Activated T-cell treated with anti-CD3 and anti-CD28 coated beads, Interleukin-2, amount 50 U/mL, for 24 hours (primary cell): ENCODE data around the gene MTMR2.
"Not testable (repeated sequence)": the region's sequence is repeated elsewhere in the genome, so short reads cannot be mapped to it uniquely, and the experiment has no call there.

ENCODE experiments used
- DNase-seq: peaks from one replicate; pipeline ENCODE4 v3.0.0-alpha.2; 2020
- H3K27ac Mint-ChIP-seq: 2 replicates; pipeline ENCODE4 v1.8.0; 2020; ENCODE audit warnings: mild to moderate bottlenecking, mixed read lengths
- H3K27me3 Mint-ChIP-seq: 2 replicates; pipeline ENCODE4 v1.8.0; 2020; ENCODE audit warnings: mixed read lengths
- H3K36me3 Mint-ChIP-seq: 2 replicates; pipeline ENCODE4 v1.8.0; 2020; ENCODE audit warnings: low read depth, mixed read lengths
- H3K4me1 Mint-ChIP-seq: 2 replicates; pipeline ENCODE4 v1.8.0; 2020; ENCODE audit warnings: low read depth, mixed read lengths
- H3K4me3 Mint-ChIP-seq: 2 replicates; pipeline ENCODE4 v1.8.0; 2020; ENCODE audit warnings: mild to moderate bottlenecking, moderate library complexity, mixed read lengths
- H3K9me3 Mint-ChIP-seq: 2 replicates; pipeline ENCODE4 v1.8.0; 2020; ENCODE audit warnings: mixed read lengths

The MTMR2 gene

GRCh38 chr11:95884376-95884775 lies 39.5 kb downstream of the MTMR2 start:
- Mint-ChIP-seq H3K27ac (no peak overlapping the region), H3K36me3 (peaks cover 56% of the 10 kb centered on the region), H3K9me3 (no peaks in the 10 kb centered on the region), H3K4me1 (peaks cover 8% of the 10 kb centered on the region), H3K4me3 (no peak overlapping the region), H3K27me3 (no peaks in the 10 kb centered on the region)
- DNase-seq, result no peak

- DNase-seq, result no peak
- Mint-ChIP-seq H3K4me1 (peaks cover under 1% of the 10 kb centered on the region), H3K9me3 (no peaks in the 10 kb centered on the region), H3K36me3 (peaks cover 58% of the 10 kb centered on the region), H3K27ac (no peak overlapping the region), H3K4me3 (no peak overlapping the region), H3K27me3 (no peaks in the 10 kb centered on the region)
These were observed 40.5 kb downstream of the MTMR2 start for GRCh38 chr11:95883381-95883780.

GRCh38 chr11:95877291-95877690 lies 46.6 kb downstream of the MTMR2 start:
- no peak for DNase-seq
- peaks cover 2% of the 10 kb centered on the region for H3K9me3 Mint-ChIP-seq
- H3K4me3 Mint-ChIP-seq, result no peak overlapping the region
- H3K27me3 Mint-ChIP-seq, result no peaks in the 10 kb centered on the region
- peak overlapping the region; percentile 13 for H3K27ac Mint-ChIP-seq
- H3K4me1 Mint-ChIP-seq, result peaks cover 15% of the 10 kb centered on the region
- peaks cover 36% of the 10 kb centered on the region for H3K36me3 Mint-ChIP-seq

- not testable (repeated sequence) for DNase-seq, H3K4me3 Mint-ChIP-seq, H3K9me3 Mint-ChIP-seq, H3K27me3 Mint-ChIP-seq, H3K27ac Mint-ChIP-seq, H3K4me1 Mint-ChIP-seq
- peaks cover 14% of the 10 kb centered on the region for H3K36me3 Mint-ChIP-seq
These were observed 53.0 kb downstream of the MTMR2 start for GRCh38 chr11:95870877-95871276.

GRCh38 chr11:95867105-95867504 lies 56.8 kb downstream of the MTMR2 start:
- DNase-seq, result no peak
- H3K27me3 Mint-ChIP-seq, result no peaks in the 10 kb centered on the region
- H3K36me3 Mint-ChIP-seq, result peaks cover 32% of the 10 kb centered on the region
- H3K27ac Mint-ChIP-seq, result no peak overlapping the region
- no peaks in the 10 kb centered on the region for H3K4me1 Mint-ChIP-seq
- H3K9me3 Mint-ChIP-seq, result no peaks in the 10 kb centered on the region
- H3K4me3 Mint-ChIP-seq, result no peak overlapping the region

GRCh38 chr11:95863486-95864140 lies 60.3 kb downstream of the MTMR2 start:
- Mint-ChIP-seq H3K27me3 (no peaks in the 10 kb centered on the region), H3K4me3 (no peak overlapping the region), H3K4me1 (peaks cover 2% of the 10 kb centered on the region), H3K9me3 (no peaks in the 10 kb centered on the region), H3K27ac (no peak overlapping the region), H3K36me3 (peaks cover 53% of the 10 kb centered on the region)
- DNase-seq, result no peak

- not testable (repeated sequence) for H3K27me3 Mint-ChIP-seq, DNase-seq, H3K4me3 Mint-ChIP-seq, H3K9me3 Mint-ChIP-seq, H3K4me1 Mint-ChIP-seq
- Mint-ChIP-seq H3K36me3 (peaks cover 75% of the 10 kb centered on the region), H3K27ac (peak overlapping the region; percentile 40)
These were observed 63.9 kb downstream of the MTMR2 start for GRCh38 chr11:95860024-95860423.

GRCh38 chr11:95854362-95854761 lies 69.5 kb downstream of the MTMR2 start:
- not testable (repeated sequence) for DNase-seq, H3K9me3 Mint-ChIP-seq, H3K27me3 Mint-ChIP-seq, H3K4me3 Mint-ChIP-seq, H3K4me1 Mint-ChIP-seq, H3K27ac Mint-ChIP-seq
- H3K36me3 Mint-ChIP-seq, result peaks cover 77% of the 10 kb centered on the region

GRCh38 chr11:95853862-95854261 lies 70.0 kb downstream of the MTMR2 start:
- H3K27me3 Mint-ChIP-seq, result no peaks in the 10 kb centered on the region
- no peak overlapping the region for H3K4me3 Mint-ChIP-seq
- H3K27ac Mint-ChIP-seq, result no peak overlapping the region
- peaks cover 77% of the 10 kb centered on the region for H3K36me3 Mint-ChIP-seq
- peaks cover 3% of the 10 kb centered on the region for H3K4me1 Mint-ChIP-seq
- H3K9me3 Mint-ChIP-seq, result no peaks in the 10 kb centered on the region
- no peak for DNase-seq

- Mint-ChIP-seq H3K27ac (no peak overlapping the region), H3K4me3 (no peak overlapping the region), H3K9me3 (no peaks in the 10 kb centered on the region), H3K4me1 (peaks cover 3% of the 10 kb centered on the region), H3K27me3 (no peaks in the 10 kb centered on the region), H3K36me3 (peaks cover 78% of the 10 kb centered on the region)
- no peak for DNase-seq
These were observed 70.8 kb downstream of the MTMR2 start for GRCh38 chr11:95853138-95853537.

GRCh38 chr11:95850137-95850536 lies 73.8 kb downstream of the MTMR2 start:
- H3K9me3 Mint-ChIP-seq, result no peaks in the 10 kb centered on the region
- no peak for DNase-seq
- peaks cover 3% of the 10 kb centered on the region for H3K4me1 Mint-ChIP-seq
- no peak overlapping the region for H3K4me3 Mint-ChIP-seq
- no peak overlapping the region for H3K27ac Mint-ChIP-seq
- H3K27me3 Mint-ChIP-seq, result no peaks in the 10 kb centered on the region
- peaks cover 76% of the 10 kb centered on the region for H3K36me3 Mint-ChIP-seq

- Mint-ChIP-seq H3K4me1 (peaks cover 3% of the 10 kb centered on the region), H3K4me3 (no peak overlapping the region), H3K9me3 (no peaks in the 10 kb centered on the region), H3K27me3 (no peaks in the 10 kb centered on the region), H3K36me3 (peaks cover 78% of the 10 kb centered on the region), H3K27ac (no peak overlapping the region)
- no peak for DNase-seq
These were observed 74.7 kb downstream of the MTMR2 start for GRCh38 chr11:95849087-95849825.

- no peak overlapping the region for H3K27ac Mint-ChIP-seq
- no peak overlapping the region for H3K4me3 Mint-ChIP-seq
- DNase-seq, result no peak
- H3K27me3 Mint-ChIP-seq, result no peaks in the 10 kb centered on the region
- peaks cover 84% of the 10 kb centered on the region for H3K36me3 Mint-ChIP-seq
- H3K4me1 Mint-ChIP-seq, result peaks cover 3% of the 10 kb centered on the region
- no peaks in the 10 kb centered on the region for H3K9me3 Mint-ChIP-seq
These were observed 78.7 kb downstream of the MTMR2 start for GRCh38 chr11:95845167-95845566.

- peak; percentile 46 for DNase-seq
- H3K27me3 Mint-ChIP-seq, result no peaks in the 10 kb centered on the region
- H3K4me1 Mint-ChIP-seq, result peaks cover 8% of the 10 kb centered on the region
- H3K4me3 Mint-ChIP-seq, result no peak overlapping the region
- H3K27ac Mint-ChIP-seq, result peak overlapping the region; percentile 51
- H3K36me3 Mint-ChIP-seq, result peaks cover 89% of the 10 kb centered on the region
- H3K9me3 Mint-ChIP-seq, result no peaks in the 10 kb centered on the region
These were observed 88.0 kb downstream of the MTMR2 start for GRCh38 chr11:95835768-95836488.

- Mint-ChIP-seq H3K4me1 (peaks cover 12% of the 10 kb centered on the region), H3K36me3 (peaks cover 91% of the 10 kb centered on the region), H3K27ac (no peak overlapping the region), H3K4me3 (no peak overlapping the region), H3K9me3 (no peaks in the 10 kb centered on the region), H3K27me3 (no peaks in the 10 kb centered on the region)
- no peak for DNase-seq
These were observed 88.6 kb downstream of the MTMR2 start for GRCh38 chr11:95835351-95835750.
